Esophagus muscularis mucosa (tissue), 4 donors: ENCODE results near the gene PRXL2B. TPM values are rescaled to one million over a fixed set of nuclear protein-coding genes. Genes with fewer than 3 reads are reported as not detected.

Experiments used
- DNase-seq: peaks from one replicate; pipeline ENCODE4 v3.0.0-alpha.2; 2017; ENCODE audit errors: extremely low spot score
- H3K27ac ChIP-seq, 4 donors: fragments of 200-600 bp; sonication (generic); replicated peaks in 1 of 4; 1 replicate in 3 of 4; 2 replicates in 1 of 4; pipeline ENCODE4 v1.5.1; 2016 to 2019; ENCODE audit warnings: mild to moderate bottlenecking in 1 of 4
- H3K27me3 ChIP-seq, 4 donors: fragments of 200-600 bp; sonication (generic); one replicate each; pipeline versions ENCODE4 v1.5.1 to v1.6.0; 2016 to 2019
- H3K36me3 ChIP-seq, 4 donors: fragments of 200-600 bp; sonication (generic); one replicate each; pipeline ENCODE4 v1.5.1; 2016 to 2019
- H3K4me1 ChIP-seq, 4 donors: fragments of 200-600 bp; sonication (generic); one replicate each; pipeline ENCODE4 v1.5.1; 2016 to 2019
- H3K4me3 ChIP-seq, 4 donors: fragments of 200-600 bp; sonication (generic); 1 replicate in 2 of 4; 2 replicates in 2 of 4; pipeline ENCODE4 v1.5.1; 2016 to 2019; ENCODE audit warnings: mild to moderate bottlenecking in 4 of 4, moderate library complexity in 1 of 4
- H3K9me3 ChIP-seq, 4 donors: fragments of 200-600 bp; sonication (generic); 1 replicate in 3 of 4; 2 replicates in 1 of 4; pipeline ENCODE4 v1.5.1; 2016 to 2019
- EP300 ChIP-seq: sonication (generic); formaldehyde crosslinking; IDR thresholded peaks from one replicate; pipeline ENCODE4 v1.6.1; 2017; ENCODE audit warnings: antibody characterized with exemption
- POLR2A ChIP-seq: fragments of 450-650 bp; IDR thresholded peaks from one replicate; pipeline ENCODE4 v1.6.1; 2017; ENCODE audit warnings: antibody characterized with exemption, moderate library complexity, mild to moderate bottlenecking, low read depth
- POLR2AphosphoS5 ChIP-seq, 2 donors: sonication (generic); formaldehyde crosslinking; IDR thresholded peaks; one replicate each; pipeline ENCODE4 v1.6.1; 2017; ENCODE audit warnings: antibody characterized with exemption in 2 of 2
- WGBS: methylation state at CpG from one replicate; pipeline ENCODE4 v1.1.5; 2018; 5-methylcytosine and 5-hydroxymethylcytosine counted together
- intact Hi-C: fragments of 100-400 bp; cut with DNase I; formaldehyde crosslinking; loops from one replicate; pipeline ENCODE4 v1.15.1; 2023
- total RNA-seq, 4 donors: library from RNA; depleted of rRNA; stranded (reverse); fragments of >200 nt; gene quantifications; one replicate each; pipeline versions ENCODE4 v1.1.0 to v1.2.1, GENCODE V29; 2016
- TF ChIP-seq, protein P1 (sequence below), 3 experiments: fragments of 200-600 bp in 2 of 3; fragments of 450-650 bp in 1 of 3; sonication (generic) in 2 of 3; IDR thresholded peaks; one replicate each; pipeline ENCODE4 v1.5.1; 2017 to 2019; ENCODE audit warnings: antibody characterized with exemption in 3 of 3, mild to moderate bottlenecking in 2 of 3, moderate library complexity in 1 of 3

Gene PRXL2B
- total RNA-seq, 4 donors from 2014 or later: 7.9 to 18.8 (median 14.8) TPM

DNA sequence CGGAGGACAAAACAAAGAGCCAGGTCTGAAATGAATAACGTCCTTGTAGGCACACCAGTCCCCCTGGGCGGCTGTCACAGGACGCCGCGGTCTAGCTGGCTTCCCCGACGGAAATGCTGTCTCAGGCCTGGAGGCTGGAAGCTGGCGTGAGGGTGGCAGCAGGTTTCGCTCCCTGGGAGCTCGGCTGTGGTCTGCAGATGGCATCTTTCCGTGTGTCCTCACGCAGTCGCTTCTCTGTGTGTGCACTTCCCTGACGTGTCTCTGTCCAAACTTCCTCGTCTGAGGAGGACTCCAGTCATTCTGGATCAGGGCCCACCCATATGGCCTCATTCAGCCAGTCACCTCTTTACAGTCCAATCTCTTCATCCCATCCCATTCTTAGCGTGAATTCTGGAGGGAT is 16.2 kb upstream of the PRXL2B start:
- TF ChIP-seq EP300 (no peak), POLR2A (no peak), POLR2AphosphoS5 (IDR thresholded peaks at IDR 0.05) (no peak)
- TF ChIP-seq, protein P1, sequence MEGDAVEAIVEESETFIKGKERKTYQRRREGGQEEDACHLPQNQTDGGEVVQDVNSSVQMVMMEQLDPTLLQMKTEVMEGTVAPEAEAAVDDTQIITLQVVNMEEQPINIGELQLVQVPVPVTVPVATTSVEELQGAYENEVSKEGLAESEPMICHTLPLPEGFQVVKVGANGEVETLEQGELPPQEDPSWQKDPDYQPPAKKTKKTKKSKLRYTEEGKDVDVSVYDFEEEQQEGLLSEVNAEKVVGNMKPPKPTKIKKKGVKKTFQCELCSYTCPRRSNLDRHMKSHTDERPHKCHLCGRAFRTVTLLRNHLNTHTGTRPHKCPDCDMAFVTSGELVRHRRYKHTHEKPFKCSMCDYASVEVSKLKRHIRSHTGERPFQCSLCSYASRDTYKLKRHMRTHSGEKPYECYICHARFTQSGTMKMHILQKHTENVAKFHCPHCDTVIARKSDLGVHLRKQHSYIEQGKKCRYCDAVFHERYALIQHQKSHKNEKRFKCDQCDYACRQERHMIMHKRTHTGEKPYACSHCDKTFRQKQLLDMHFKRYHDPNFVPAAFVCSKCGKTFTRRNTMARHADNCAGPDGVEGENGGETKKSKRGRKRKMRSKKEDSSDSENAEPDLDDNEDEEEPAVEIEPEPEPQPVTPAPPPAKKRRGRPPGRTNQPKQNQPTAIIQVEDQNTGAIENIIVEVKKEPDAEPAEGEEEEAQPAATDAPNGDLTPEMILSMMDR (IDR thresholded peaks at IDR 0.05): no peak
- no peaks in the 10 kb centered on the region for H3K4me1 ChIP-seq
- H3K36me3 ChIP-seq: no peaks in the 10 kb centered on the region
- no peak for DNase-seq
- H3K4me3 ChIP-seq: no peak overlapping the region
- whole genome bisulfite sequencing: 80% methylated on average over 17 of the region's 17 CpGs
- peaks cover 0 to 6% (median 3%) of the 10 kb centered on the region in 4 donors for H3K9me3 ChIP-seq
- H3K27ac ChIP-seq: no peak overlapping the region
- H3K27me3 ChIP-seq: peaks cover 0 to 69% (median 4%) of the 10 kb centered on the region in 4 donors
- intact Hi-C loops: no loop called here

GRCh38 chr1:2571348-2571747 is 15.2 kb upstream of the PRXL2B start:
- intact Hi-C loops: no loop called here
- H3K9me3 ChIP-seq: peaks cover 0 to 6% (median 3%) of the 10 kb centered on the region in 4 donors
- H3K27me3 ChIP-seq: peaks cover 0 to 71% (median 4%) of the 10 kb centered on the region in 4 donors
- no peak for DNase-seq
- no peak overlapping the region for H3K27ac ChIP-seq
- no peaks in the 10 kb centered on the region for H3K36me3 ChIP-seq
- WGBS: 89% methylated on average over 9 of the region's 9 CpGs
- no peak overlapping the region for H3K4me3 ChIP-seq
- TF ChIP-seq, protein P1 (IDR thresholded peaks at IDR 0.05): no peak
- no peak for TF ChIP-seq EP300
- TF ChIP-seq POLR2AphosphoS5 (IDR thresholded peaks at IDR 0.05): no peak
- TF ChIP-seq POLR2A: no peak
- H3K4me1 ChIP-seq: peaks cover 4 to 9% (median 7%) of the 10 kb centered on the region in 4 donors

DNA sequence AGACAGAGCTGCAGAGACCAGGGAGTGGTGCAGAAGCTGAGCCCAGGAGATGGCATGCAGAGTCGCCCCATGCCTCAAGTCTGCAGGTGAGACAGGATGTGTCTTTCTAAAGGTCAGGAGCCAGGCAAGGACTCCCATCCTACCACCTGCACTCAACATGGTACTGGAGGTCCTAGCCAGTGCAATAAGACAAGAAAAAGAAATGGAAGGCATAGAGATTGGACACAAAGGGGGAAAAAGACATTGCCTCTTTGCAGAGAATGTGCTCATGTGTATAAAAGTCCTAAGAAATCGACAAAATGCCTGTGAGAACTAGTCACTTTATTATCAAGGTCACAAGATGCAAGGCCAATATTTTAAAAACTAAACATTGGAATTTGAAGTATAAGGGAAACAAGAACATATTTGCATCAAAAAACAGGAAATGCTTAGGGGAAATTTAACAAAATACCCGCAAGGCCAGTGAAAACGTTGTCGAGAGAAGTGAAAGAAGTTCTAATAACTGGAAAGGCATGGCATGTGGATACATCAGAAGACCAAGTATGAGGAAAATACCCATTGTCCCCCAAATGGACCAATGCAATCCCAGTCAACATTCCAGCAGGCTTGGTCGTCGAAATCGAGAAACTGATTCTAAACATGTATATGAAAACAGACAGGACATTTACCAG is 13.2 kb upstream of the PRXL2B start:
- Histone ChIP-seq H3K27me3 (peaks cover 0 to 64% (median 4%) of the 10 kb centered on the region in 4 donors), H3K27ac (no peak overlapping the region), H3K36me3 (no peaks in the 10 kb centered on the region), H3K9me3 (peaks cover 0 to 6% (median 3%) of the 10 kb centered on the region in 4 donors), H3K4me3 (no peak overlapping the region), H3K4me1 (peaks cover 8 to 20% (median 12%) of the 10 kb centered on the region in 4 donors)
- DNase-seq: no peak
- intact Hi-C loops: no loop called here
- 84% methylated on average over 8 of the region's 8 CpGs for WGBS
- TF ChIP-seq EP300 (no peak), POLR2A (no peak), POLR2AphosphoS5 (IDR thresholded peaks at IDR 0.05) (no peak)
- TF ChIP-seq, protein P1 (IDR thresholded peaks at IDR 0.05): no peak

- peaks cover 14 to 20% (median 15%) of the 10 kb centered on the region in 4 donors for H3K4me1 ChIP-seq
- no peak for DNase-seq
- no peak for TF ChIP-seq POLR2A
- TF ChIP-seq, protein P1 (IDR thresholded peaks at IDR 0.05): no peak
- no peak for TF ChIP-seq EP300
- no peak overlapping the region for H3K4me3 ChIP-seq
- no peaks in the 10 kb centered on the region for H3K36me3 ChIP-seq
- no peak overlapping the region for H3K27ac ChIP-seq
- intact Hi-C loops: no loop called here
- peaks cover 0 to 6% (median 3%) of the 10 kb centered on the region in 4 donors for H3K9me3 ChIP-seq
- WGBS: 76% methylated on average over 9 of the region's 9 CpGs
- H3K27me3 ChIP-seq: peaks cover 0 to 61% (median 7%) of the 10 kb centered on the region in 4 donors
Observed at GRCh38 chr1:2574350-2574749, 12.2 kb upstream of the PRXL2B start.
